Panc1 (cell line): ENCODE measurements around the gene WASF3. TPM values are rescaled to one million over a fixed set of nuclear protein-coding genes. Genes with fewer than 3 reads are reported as not detected.

Experiments used
- ATAC-seq: fragments of 200-7000 bp; cut with Tn5 transposase; 2 replicates; pipeline ENCODE4 v1.9.1; 2020; ENCODE audit warnings: mild to moderate bottlenecking, moderate library complexity
- BruUV-seq: library from RNA; stranded (reverse); fragments of 400-500 nt; replicated peaks from 2 replicates; lab custom pipeline; 2021; lab: Mats Ljungman, UMichigan
- CTCF ChIA-PET: fragments of 300-600 bp; sonication (Branson Sonifier 250); formaldehyde crosslinking; loops from one replicate; lab custom pipeline; 2022; ENCODE audit warnings: antibody characterized with exemption; lab: Charles Lee
- POLR2A ChIA-PET: fragments of 300-600 bp; sonication (Branson Sonifier 250); formaldehyde crosslinking; loops from one replicate; lab custom pipeline; 2022; ENCODE audit warnings: antibody characterized with exemption; lab: Charles Lee
- DNase-seq: peaks from one replicate; pipeline ENCODE4 v3.0.0-alpha.2; 2010; ENCODE audit warnings: low read depth, low spot score
- H3K27ac ChIP-seq: 2 replicates; pipeline ENCODE4 v1.5.1; 2011; ENCODE audit warnings: mild to moderate bottlenecking, low read length, inconsistent platforms
- H3K27me3 ChIP-seq: fragments of 200-500 bp; sonication (Bioruptor generic); 2 replicates; pipeline ENCODE4 v1.6.0; 2014; ENCODE audit warnings: low read length, inconsistent platforms; ENCODE audit not compliant: control insufficient read depth, insufficient read depth
- H3K36me3 ChIP-seq: fragments of 200-500 bp; sonication (Bioruptor generic); 2 replicates; pipeline ENCODE4 v1.5.1; 2014; ENCODE audit warnings: inconsistent platforms, mild to moderate bottlenecking, low read length, moderate library complexity; ENCODE audit not compliant: control insufficient read depth, insufficient read depth
- H3K4me1 ChIP-seq: 2 replicates; pipeline ENCODE4 v1.5.1; 2011; ENCODE audit warnings: inconsistent platforms, mild to moderate bottlenecking, low read length, moderate library complexity; ENCODE audit not compliant: control insufficient read depth, insufficient read depth
- H3K4me3 ChIP-seq, 2 experiments: 2 replicates each; pipeline ENCODE4 v1.5.1; 2011 to 2012; ENCODE audit warnings: low read depth in 2 of 2, low read length in 2 of 2, mild to moderate bottlenecking in 2 of 2, inconsistent platforms in 1 of 2, moderate library complexity in 1 of 2
- H3K9me3 ChIP-seq: fragments of 200-500 bp; sonication (Bioruptor generic); 2 replicates; pipeline ENCODE4 v1.5.1; 2014; ENCODE audit warnings: low read depth, mild to moderate bottlenecking, inconsistent platforms, low read length, moderate library complexity; ENCODE audit not compliant: control insufficient read depth, insufficient read depth
- POLR2AphosphoS5 ChIP-seq: IDR thresholded peaks from 2 replicates; pipeline ENCODE4 v1.6.1; 2012; ENCODE audit warnings: mild to moderate bottlenecking, low read depth, low read length, moderate library complexity
- SIN3A ChIP-seq: IDR thresholded peaks from 2 replicates; pipeline ENCODE4 v1.6.1; 2012; ENCODE audit warnings: low read depth, mild to moderate bottlenecking, low read length, moderate library complexity, borderline replicate concordance; ENCODE audit not compliant: insufficient read depth
- TCF7L2 ChIP-seq: IDR thresholded peaks from 2 replicates; pipeline ENCODE4 v1.6.1; 2011; ENCODE audit warnings: mild to moderate bottlenecking, low read depth, low read length, inconsistent platforms
- in situ Hi-C: cut with HindIII; loops from 2 replicates; pipeline ENCODE4 v1.10.0; 2016; ENCODE audit warnings: low sequenced_read_pairs, low pct_unique_long_range_greater_than_20kb
- intact Hi-C: fragments of 100-400 bp; cut with micrococcal nuclease; formaldehyde crosslinking; loops from one replicate; pipeline ENCODE4 v1.10.0; 2022; ENCODE audit not compliant: unreplicated experiment
- total RNA-seq: library from RNA; stranded (reverse); gene quantifications from one replicate; pipeline ENCODE4 v1.2.1, GENCODE V29; 2021; ENCODE audit not compliant: unreplicated experiment
- TF ChIP-seq, protein P1 (sequence below), 2 experiments: IDR thresholded peaks; 2 replicates each; pipeline ENCODE4 v1.6.1; 2011 to 2012; ENCODE audit warnings: low read depth in 2 of 2, control low read depth in 1 of 2, low read length in 1 of 2, mild to moderate bottlenecking in 1 of 2, moderate library complexity in 1 of 2; ENCODE audit not compliant: insufficient read depth in 1 of 2
- TF ChIP-seq, protein P2 (sequence below): fragments of 450-650 bp; IDR thresholded peaks from 2 replicates; pipeline ENCODE4 v1.5.1; 2017; ENCODE audit warnings: mild to moderate bottlenecking

WASF3 gene
- total RNA-seq, 1 experiment from 2014 or later: 20.2 TPM

- H3K27me3 ChIP-seq: no peaks in the 10 kb centered on the region
- DNase-seq: no peak
- no peak for ATAC-seq
- ChIA-PET POLR2A (no interaction called here), CTCF (no interaction called here)
- H3K36me3 ChIP-seq: no peaks in the 10 kb centered on the region
- H3K4me3 ChIP-seq: no peak overlapping the region
- no peak for TF ChIP-seq SIN3A
- TF ChIP-seq, protein P1, sequence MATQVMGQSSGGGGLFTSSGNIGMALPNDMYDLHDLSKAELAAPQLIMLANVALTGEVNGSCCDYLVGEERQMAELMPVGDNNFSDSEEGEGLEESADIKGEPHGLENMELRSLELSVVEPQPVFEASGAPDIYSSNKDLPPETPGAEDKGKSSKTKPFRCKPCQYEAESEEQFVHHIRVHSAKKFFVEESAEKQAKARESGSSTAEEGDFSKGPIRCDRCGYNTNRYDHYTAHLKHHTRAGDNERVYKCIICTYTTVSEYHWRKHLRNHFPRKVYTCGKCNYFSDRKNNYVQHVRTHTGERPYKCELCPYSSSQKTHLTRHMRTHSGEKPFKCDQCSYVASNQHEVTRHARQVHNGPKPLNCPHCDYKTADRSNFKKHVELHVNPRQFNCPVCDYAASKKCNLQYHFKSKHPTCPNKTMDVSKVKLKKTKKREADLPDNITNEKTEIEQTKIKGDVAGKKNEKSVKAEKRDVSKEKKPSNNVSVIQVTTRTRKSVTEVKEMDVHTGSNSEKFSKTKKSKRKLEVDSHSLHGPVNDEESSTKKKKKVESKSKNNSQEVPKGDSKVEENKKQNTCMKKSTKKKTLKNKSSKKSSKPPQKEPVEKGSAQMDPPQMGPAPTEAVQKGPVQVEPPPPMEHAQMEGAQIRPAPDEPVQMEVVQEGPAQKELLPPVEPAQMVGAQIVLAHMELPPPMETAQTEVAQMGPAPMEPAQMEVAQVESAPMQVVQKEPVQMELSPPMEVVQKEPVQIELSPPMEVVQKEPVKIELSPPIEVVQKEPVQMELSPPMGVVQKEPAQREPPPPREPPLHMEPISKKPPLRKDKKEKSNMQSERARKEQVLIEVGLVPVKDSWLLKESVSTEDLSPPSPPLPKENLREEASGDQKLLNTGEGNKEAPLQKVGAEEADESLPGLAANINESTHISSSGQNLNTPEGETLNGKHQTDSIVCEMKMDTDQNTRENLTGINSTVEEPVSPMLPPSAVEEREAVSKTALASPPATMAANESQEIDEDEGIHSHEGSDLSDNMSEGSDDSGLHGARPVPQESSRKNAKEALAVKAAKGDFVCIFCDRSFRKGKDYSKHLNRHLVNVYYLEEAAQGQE (IDR thresholded peaks at IDR 0.05; ENCODE audit: insufficient read depth in 1 of 2, low read depth in 2 of 2, low read length in 1 of 2): no peak
- TF ChIP-seq, protein P2, sequence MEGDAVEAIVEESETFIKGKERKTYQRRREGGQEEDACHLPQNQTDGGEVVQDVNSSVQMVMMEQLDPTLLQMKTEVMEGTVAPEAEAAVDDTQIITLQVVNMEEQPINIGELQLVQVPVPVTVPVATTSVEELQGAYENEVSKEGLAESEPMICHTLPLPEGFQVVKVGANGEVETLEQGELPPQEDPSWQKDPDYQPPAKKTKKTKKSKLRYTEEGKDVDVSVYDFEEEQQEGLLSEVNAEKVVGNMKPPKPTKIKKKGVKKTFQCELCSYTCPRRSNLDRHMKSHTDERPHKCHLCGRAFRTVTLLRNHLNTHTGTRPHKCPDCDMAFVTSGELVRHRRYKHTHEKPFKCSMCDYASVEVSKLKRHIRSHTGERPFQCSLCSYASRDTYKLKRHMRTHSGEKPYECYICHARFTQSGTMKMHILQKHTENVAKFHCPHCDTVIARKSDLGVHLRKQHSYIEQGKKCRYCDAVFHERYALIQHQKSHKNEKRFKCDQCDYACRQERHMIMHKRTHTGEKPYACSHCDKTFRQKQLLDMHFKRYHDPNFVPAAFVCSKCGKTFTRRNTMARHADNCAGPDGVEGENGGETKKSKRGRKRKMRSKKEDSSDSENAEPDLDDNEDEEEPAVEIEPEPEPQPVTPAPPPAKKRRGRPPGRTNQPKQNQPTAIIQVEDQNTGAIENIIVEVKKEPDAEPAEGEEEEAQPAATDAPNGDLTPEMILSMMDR: no peak
- no peak for TF ChIP-seq POLR2AphosphoS5
- TF ChIP-seq TCF7L2: no peak
- BruUV-seq: no TSS peak
- no peak overlapping the region for H3K27ac ChIP-seq
- in situ Hi-C loops (no loop called here), intact Hi-C loops (no loop called here)
- H3K9me3 ChIP-seq: no peaks in the 10 kb centered on the region
- H3K4me1 ChIP-seq: no peaks in the 10 kb centered on the region
Observed at GRCh38 chr13:26658448-26659385, 101.2 kb downstream of the WASF3 start.

- POLR2A ChIA-PET: no interaction called here
- Histone ChIP-seq H3K4me3 (no peak overlapping the region), H3K36me3 (no peaks in the 10 kb centered on the region), H3K9me3 (no peaks in the 10 kb centered on the region), H3K4me1 (no peaks in the 10 kb centered on the region), H3K27ac (no peak overlapping the region), H3K27me3 (no peaks in the 10 kb centered on the region)
- no TSS peak for BruUV-seq
- DNase-seq (no peak), ATAC-seq (no peak)
- intact Hi-C loops (no loop called here), in situ Hi-C loops (no loop called here)
- TF ChIP-seq, protein P1 (IDR thresholded peaks at IDR 0.05; ENCODE audit: insufficient read depth in 1 of 2, low read depth in 2 of 2, low read length in 1 of 2): no peak
- TF ChIP-seq, protein P2: no peak
- TF ChIP-seq TCF7L2 (no peak), POLR2AphosphoS5 (no peak), SIN3A (no peak)
- CTCF ChIA-PET: no interaction called here
Observed at GRCh38 chr13:26660185-26660584, 102.7 kb downstream of the WASF3 start.
